Immature natural killer cell (primary cell): ENCODE results near the gene GLB1L2. TPM values are rescaled to one million over a fixed set of nuclear protein-coding genes. Genes with fewer than 3 reads are reported as not detected.
"Not testable (repeated sequence)": the region's sequence is repeated elsewhere in the genome, so short reads cannot be mapped to it uniquely, and the experiment has no call there.

Experiments used
- DNase-seq, 3 donors: peaks; one replicate each; pipeline ENCODE4 v3.0.0; 2022; ENCODE audit warnings: mixed read lengths in 1 of 3
- H3K27ac Mint-ChIP-seq, 6 donors: one replicate each; pipeline ENCODE4 v1.8.0; 2020; ENCODE audit warnings: mixed read lengths in 6 of 6, mild to moderate bottlenecking in 5 of 6, inconsistent platforms in 4 of 6, moderate library complexity in 3 of 6
- H3K27me3 Mint-ChIP-seq, 3 donors: one replicate each; pipeline ENCODE4 v1.8.0; 2020 to 2021; ENCODE audit warnings: low read depth in 3 of 3, mild to moderate bottlenecking in 3 of 3, mixed read lengths in 3 of 3, moderate library complexity in 3 of 3, inconsistent platforms in 1 of 3
- H3K36me3 Mint-ChIP-seq, 3 donors: one replicate each; pipeline ENCODE4 v1.8.0; 2020; ENCODE audit warnings: mixed read lengths in 3 of 3, inconsistent platforms in 2 of 3, mild to moderate bottlenecking in 2 of 3
- H3K4me1 Mint-ChIP-seq, 2 donors: one replicate each; pipeline ENCODE4 v1.8.0; 2020; ENCODE audit warnings: inconsistent platforms in 2 of 2, mild to moderate bottlenecking in 2 of 2, mixed read lengths in 2 of 2, moderate library complexity in 1 of 2
- H3K4me3 Mint-ChIP-seq, 5 donors: one replicate each; pipeline ENCODE4 v1.8.0; 2020; ENCODE audit warnings: mild to moderate bottlenecking in 5 of 5, mixed read lengths in 5 of 5, inconsistent platforms in 3 of 5, moderate library complexity in 3 of 5
- H3K9me3 Mint-ChIP-seq, 6 donors: one replicate each; pipeline ENCODE4 v1.8.0; 2020; ENCODE audit warnings: mild to moderate bottlenecking in 6 of 6, mixed read lengths in 6 of 6, inconsistent platforms in 4 of 6, moderate library complexity in 3 of 6
- polyA plus RNA-seq, 3 donors: library from polyadenylated mRNA; unstranded; fragments of 300-500 nt; fragmentation: Illumina TruSeq; gene quantifications; one replicate each; pipeline ENCODE4 v1.2.3, GENCODE V29; 2021

GLB1L2 gene
- polyA plus RNA-seq, 3 donors from 2014 or later: 1.4 to 1.7 TPM; not detected in 1

DNA sequence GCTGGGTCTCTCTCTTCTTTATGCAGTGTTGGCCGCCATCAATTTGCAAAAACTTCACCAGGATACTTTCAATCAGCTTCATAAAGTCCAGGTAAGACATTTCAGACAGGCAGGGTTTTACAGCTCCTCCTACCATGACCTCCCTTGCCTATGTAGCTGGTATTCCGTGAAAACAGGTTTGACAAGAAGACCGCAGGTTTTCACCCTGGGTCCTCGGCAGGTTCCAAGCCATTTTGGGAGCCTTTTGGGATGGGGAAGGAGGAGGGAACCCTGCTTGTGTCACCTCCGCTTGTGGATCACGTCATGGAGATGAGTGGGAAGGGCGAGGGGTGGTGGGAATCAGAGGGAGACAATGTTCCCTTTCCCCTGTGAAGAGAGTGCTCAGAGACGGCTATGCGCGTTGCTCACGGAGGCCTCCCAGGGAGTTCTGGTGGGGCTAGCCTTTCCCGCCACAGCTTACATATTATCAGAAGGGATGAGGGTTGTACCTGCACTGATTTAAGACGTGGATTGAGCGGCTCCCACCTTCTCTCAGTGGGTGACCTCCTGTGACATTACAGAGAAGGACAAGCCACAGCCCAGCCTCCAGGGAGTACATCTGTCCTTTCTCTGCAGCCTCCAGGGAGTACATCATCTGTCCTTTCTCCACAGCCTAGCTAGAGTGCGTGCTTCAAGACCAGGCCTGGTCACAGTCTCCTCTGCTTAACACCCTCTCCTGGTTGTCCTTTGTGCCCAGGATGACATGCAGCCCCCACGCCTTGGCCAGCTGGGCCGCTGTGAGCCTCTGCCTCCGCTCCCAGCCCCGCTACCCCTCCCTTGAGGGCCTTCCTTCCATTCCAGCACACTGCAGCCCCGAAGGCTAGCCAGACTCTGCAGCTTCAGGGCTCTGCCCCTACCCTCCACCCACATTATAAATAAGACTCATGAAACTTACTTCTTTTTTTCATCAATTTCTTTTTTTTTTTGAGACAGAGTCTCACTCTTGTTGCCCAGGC is 38.4 kb upstream of the GLB1L2 start:
- no peak overlapping the region for H3K4me3 Mint-ChIP-seq
- no peak overlapping the region for H3K27ac Mint-ChIP-seq
- H3K36me3 Mint-ChIP-seq: peaks cover 0 to 4% (median 0%) of the 10 kb centered on the region in 3 donors
- H3K27me3 Mint-ChIP-seq: peaks cover 0 to 5% (median 5%) of the 10 kb centered on the region in 3 donors
- peaks cover 0 to 3% (median 0%) of the 10 kb centered on the region in 6 donors for H3K9me3 Mint-ChIP-seq
- no peaks in the 10 kb centered on the region for H3K4me1 Mint-ChIP-seq
- no peak for DNase-seq

DNA sequence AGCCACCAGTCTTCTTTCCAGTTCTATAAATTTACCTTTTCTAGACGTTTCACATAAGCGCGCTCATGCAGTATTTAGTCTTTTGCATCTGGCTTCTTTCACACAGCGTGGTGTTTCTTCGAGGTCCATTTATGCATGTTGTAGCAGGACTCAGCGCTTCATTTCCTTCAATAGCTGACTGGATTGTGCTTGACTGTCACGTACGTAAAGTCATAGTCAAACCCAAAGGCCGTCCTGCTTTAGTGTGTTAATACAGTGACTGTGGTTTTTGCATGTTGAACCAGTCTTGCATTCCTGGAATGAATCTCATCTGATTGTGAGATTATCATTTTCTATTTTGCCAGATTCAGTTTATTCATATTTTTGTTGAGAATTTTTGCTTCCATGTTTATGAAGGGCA is 37.1 kb upstream of the GLB1L2 start:
- no peak overlapping the region for H3K4me3 Mint-ChIP-seq
- DNase-seq: no peak
- no peaks in the 10 kb centered on the region for H3K4me1 Mint-ChIP-seq
- H3K27me3 Mint-ChIP-seq: peaks cover 0 to 5% (median 5%) of the 10 kb centered on the region in 3 donors
- peaks cover 0 to 4% (median 0%) of the 10 kb centered on the region in 3 donors for H3K36me3 Mint-ChIP-seq
- no peak overlapping the region for H3K27ac Mint-ChIP-seq
- peaks cover 0 to 4% (median 0%) of the 10 kb centered on the region in 6 donors for H3K9me3 Mint-ChIP-seq

DNA sequence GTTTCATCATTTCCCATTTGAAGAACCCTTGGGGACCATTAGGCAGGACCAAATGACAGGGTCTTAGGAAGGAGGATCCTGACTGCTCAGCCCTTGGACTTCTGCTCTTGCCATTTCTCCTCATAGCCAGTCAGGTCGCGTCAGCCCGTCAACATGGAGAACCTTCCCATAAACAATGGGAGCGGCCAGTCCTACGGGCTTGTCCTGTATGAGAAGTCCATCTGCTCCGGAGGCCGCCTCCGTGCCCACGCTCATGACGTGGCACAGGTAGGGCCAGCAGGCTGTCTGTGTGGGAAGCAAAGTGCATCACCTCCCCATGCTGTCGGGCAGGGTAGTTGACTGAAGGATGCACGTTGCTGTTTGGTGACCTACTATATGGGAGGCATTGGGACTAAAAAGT is 19.6 kb upstream of the GLB1L2 start:
- H3K27ac Mint-ChIP-seq: no peak overlapping the region
- no peak for DNase-seq

DNA sequence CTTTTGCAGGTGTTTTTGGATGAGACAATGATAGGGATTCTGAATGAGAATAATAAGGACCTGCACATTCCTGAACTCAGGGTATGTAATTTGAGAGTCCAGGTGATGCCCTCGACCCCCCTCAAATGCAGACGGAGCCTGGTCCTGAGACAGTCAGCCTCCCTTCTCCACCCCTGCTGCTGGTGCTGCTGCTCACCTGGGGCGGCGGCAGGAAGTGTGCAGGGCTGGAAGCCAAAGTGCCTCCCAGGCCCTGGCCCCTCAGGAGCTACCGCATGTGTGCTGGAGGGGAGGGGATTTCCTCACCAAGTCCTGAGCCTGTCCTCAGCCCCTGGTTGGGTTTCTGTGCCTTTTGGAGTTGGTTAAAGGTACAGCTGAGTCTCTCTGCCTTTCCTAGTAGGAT is 19.0 kb upstream of the GLB1L2 start:
- DNase-seq: no peak
- Mint-ChIP-seq H3K4me1 (no peaks in the 10 kb centered on the region), H3K27me3 (peaks cover 2 to 10% (median 5%) of the 10 kb centered on the region in 3 donors), H3K36me3 (peaks cover 3 to 7% (median 5%) of the 10 kb centered on the region in 3 donors), H3K4me3 (no peak overlapping the region), H3K9me3 (peaks cover 4 to 14% (median 13%) of the 10 kb centered on the region in 6 donors), H3K27ac (no peak overlapping the region)

More for the DNA sequence above, 19.6 kb upstream of the GLB1L2 start:
- H3K36me3 Mint-ChIP-seq: peaks cover 1 to 5% (median 3%) of the 10 kb centered on the region in 3 donors
- H3K9me3 Mint-ChIP-seq: peaks cover 4 to 8% (median 7%) of the 10 kb centered on the region in 6 donors
- peaks cover 2 to 9% (median 3%) of the 10 kb centered on the region in 3 donors for H3K27me3 Mint-ChIP-seq
- H3K4me3 Mint-ChIP-seq: no peak overlapping the region
- no peaks in the 10 kb centered on the region for H3K4me1 Mint-ChIP-seq

DNA sequence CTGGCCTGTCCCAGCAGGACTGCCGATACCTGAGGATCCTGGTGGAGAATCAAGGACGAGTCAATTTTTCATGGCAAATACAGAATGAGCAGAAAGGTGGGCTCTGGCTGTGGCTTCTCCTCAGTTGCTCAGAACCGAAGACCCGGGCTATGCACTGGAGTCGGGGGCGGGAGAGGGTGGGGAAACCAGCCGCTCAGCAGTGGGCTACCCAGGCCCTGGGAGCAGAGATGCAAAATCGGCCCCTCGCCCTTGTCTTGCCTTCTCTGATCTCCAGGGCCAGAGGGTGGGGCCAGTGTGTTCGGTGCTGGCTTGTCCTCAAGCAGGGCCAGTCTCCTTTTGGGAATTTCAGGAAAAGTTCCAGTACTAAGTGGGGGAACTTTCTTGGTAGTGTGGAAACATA is 18.4 kb upstream of the GLB1L2 start:
- DNase-seq: no peak
- H3K36me3 Mint-ChIP-seq: peaks cover 3 to 10% (median 5%) of the 10 kb centered on the region in 3 donors
- peaks cover 2 to 10% (median 5%) of the 10 kb centered on the region in 3 donors for H3K27me3 Mint-ChIP-seq
- no peaks in the 10 kb centered on the region for H3K4me1 Mint-ChIP-seq
- H3K4me3 Mint-ChIP-seq: no peak overlapping the region
- H3K9me3 Mint-ChIP-seq: peaks cover 8 to 18% (median 16%) of the 10 kb centered on the region in 6 donors
- no peak overlapping the region for H3K27ac Mint-ChIP-seq

DNA sequence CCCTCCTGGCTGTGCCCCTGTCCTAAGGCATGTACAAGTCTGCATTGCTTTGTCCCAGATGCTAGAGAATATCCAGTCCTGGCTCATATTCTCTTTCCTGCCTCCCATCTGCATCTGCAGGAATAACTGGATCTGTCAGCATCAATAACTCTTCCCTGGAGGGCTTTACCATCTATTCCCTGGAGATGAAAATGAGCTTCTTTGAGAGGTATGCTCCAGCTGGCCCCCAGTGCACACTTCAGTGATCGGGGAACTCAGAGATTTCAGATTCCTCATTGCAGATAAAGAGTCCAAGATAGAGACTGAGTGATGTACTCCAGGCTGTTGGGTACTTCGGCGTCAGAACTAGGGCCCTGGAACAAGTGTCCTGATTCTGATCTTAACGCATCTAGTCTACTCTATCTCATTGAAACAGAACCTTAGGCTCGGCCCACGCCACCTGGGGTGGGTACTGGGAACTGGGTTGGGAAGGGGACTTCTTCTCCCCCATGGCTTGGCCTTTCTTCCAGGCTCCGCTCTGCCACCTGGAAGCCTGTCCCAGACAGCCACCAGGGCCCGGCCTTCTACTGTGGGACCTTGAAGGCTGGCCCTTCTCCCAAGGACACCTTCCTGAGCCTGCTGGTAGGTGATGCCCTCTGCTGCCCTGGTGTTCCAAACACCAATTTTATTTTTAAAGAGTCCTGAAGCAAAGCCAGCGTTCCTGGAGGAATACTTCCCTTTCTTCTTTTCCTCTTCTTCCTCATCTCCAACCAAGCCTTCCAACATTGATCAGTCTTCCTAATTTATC is 17.8 kb upstream of the GLB1L2 start:
- Mint-ChIP-seq H3K4me1 (no peaks in the 10 kb centered on the region), H3K27me3 (peaks cover 5 to 12% (median 6%) of the 10 kb centered on the region in 3 donors), H3K27ac (no peak overlapping the region), H3K9me3 (peaks cover 8 to 21% (median 16%) of the 10 kb centered on the region in 6 donors), H3K4me3 (no peak overlapping the region), H3K36me3 (peaks cover 3 to 10% (median 5%) of the 10 kb centered on the region in 3 donors)
- DNase-seq: no peak

DNA sequence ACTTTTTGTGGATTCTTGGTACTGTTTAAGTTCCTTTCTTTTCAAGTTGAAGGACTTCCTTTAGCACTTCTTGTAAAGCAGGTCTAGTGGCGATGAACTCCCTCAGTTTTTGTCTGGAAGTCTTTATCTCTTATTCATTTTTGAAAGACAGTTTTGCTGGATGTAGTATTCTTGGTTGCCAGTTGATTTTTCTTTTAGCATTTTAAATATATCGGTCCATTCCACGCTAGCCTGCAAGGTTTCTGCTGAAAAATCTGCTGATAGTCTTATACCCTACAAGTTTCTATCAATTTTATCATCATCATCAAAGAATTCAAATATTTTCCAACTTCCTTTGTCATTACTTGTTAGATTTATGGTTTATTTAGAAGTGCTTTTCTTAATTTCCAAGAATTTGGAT is 14.7 kb upstream of the GLB1L2 start:
- H3K36me3 Mint-ChIP-seq: peaks cover 3 to 10% (median 5%) of the 10 kb centered on the region in 3 donors

DNA sequence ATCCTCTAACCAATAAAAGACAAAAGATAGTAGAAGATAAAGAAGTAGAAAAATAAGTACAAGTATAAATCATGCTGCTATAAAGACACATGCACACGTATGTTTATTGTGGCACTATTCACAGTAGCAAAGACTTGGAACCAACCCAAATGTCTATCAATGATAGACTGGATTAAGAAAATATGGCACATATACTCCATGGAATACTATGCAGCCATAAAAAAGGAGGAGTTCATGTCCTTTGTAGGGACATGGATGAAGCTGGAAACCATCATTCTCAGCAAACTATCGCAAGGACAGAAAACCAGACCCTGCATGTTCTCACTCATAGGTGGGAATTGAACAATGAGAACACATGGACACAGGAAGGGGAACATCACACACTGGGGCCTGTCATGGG is 10.4 kb upstream of the GLB1L2 start:
- H3K4me1 Mint-ChIP-seq, H3K4me3 Mint-ChIP-seq, H3K27ac Mint-ChIP-seq, H3K36me3 Mint-ChIP-seq, DNase-seq: not testable (repeated sequence)
- Mint-ChIP-seq H3K27me3 (peaks cover 2 to 21% (median 8%) of the 10 kb centered on the region in 3 donors), H3K9me3 (peaks cover 14 to 33% (median 21%) of the 10 kb centered on the region in 6 donors)

More for the DNA sequence above, 14.7 kb upstream of the GLB1L2 start:
- Mint-ChIP-seq H3K4me1 (no peaks in the 10 kb centered on the region), H3K27ac (no peak overlapping the region), H3K27me3 (peaks cover 5 to 16% (median 9%) of the 10 kb centered on the region in 3 donors), H3K9me3 (peaks cover 14 to 33% (median 21%) of the 10 kb centered on the region in 6 donors), H3K4me3 (no peak overlapping the region)
- DNase-seq: no peak

DNA sequence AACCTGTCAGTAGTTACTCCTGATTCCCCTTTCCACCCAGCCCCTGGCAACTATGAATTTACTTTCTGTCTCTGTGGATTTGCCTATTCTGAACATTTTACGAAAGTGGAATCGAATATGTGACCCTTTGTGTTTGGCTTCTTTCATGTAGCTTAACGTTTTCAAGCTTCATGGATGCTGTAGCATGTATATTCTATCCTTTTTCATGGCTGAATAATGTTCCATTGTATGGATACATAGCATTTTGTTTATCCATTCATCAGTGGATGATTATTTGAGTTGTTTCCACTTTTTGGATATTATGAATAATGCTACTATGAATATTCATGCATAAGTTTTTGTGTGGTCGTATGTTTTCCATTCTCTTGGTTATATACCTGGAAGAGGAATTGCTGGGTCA is 9.2 kb upstream of the GLB1L2 start:
- peaks cover 4 to 23% (median 13%) of the 10 kb centered on the region in 6 donors for H3K9me3 Mint-ChIP-seq
- peaks cover 6 to 25% (median 11%) of the 10 kb centered on the region in 3 donors for H3K27me3 Mint-ChIP-seq
- no peak overlapping the region for H3K4me3 Mint-ChIP-seq
- peaks cover 0 to 5% (median 0%) of the 10 kb centered on the region in 3 donors for H3K36me3 Mint-ChIP-seq
- H3K27ac Mint-ChIP-seq: no peak overlapping the region
- H3K4me1 Mint-ChIP-seq: no peaks in the 10 kb centered on the region
- no peak for DNase-seq

DNA sequence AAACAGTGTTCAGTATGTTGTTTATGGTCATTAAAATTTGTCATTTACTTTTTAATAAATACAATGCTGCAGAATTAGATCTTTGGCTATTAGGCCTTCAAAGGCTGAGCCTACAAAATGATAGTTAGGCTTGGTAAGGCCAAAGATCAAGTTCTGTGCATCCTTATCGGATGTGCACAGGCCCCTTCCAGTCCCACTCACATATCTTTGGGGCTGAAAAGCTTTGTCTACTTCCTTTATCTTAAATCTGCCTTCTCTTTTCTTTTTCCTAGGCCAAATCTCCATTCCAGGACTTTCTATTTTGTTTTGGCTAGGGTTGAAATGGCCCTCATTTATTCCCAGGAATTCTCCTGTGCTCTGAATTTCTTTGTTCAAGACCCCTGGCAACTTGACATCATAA is 3.4 kb upstream of the GLB1L2 start:
- H3K27me3 Mint-ChIP-seq: peaks cover 12 to 23% (median 13%) of the 10 kb centered on the region in 3 donors
- H3K36me3 Mint-ChIP-seq: no peaks in the 10 kb centered on the region

DNA sequence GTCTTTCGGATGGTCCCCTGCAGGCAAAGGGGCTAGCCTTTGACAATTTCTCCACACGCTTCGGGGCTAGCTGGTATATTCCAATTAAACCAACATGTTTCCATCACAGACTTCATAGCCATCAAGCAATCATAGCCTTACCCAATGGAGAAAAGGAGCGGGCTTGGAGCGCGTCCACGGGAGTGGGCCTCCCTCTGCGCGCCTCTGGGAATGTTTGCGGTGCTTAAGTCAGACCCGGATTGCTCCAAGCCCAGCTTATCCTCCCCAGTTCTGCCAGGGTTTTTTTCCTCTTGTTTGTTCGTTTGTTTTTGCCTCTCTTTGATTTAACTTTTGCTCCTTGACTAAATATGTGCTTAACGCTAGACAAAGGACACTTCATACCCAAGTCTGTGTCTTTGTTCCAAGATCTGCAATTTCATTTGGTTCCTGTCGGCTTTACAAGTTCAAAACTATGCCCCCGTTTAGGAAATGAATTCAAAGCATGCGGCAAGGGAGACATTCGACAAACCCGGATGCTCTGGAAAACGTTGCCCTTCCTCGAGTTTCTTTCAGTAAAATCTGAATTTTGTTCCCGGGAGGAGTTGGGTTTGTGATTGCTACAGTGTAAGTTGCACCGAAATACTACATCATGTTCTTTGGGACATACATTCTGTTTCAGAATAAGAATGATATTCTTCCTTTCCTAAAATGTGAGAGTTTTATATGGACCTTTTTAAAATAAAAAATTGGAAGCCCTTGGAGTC is 1.0 kb upstream of the GLB1L2 start:
- peaks cover 14 to 20% (median 14%) of the 10 kb centered on the region in 3 donors for H3K27me3 Mint-ChIP-seq
- no peaks in the 10 kb centered on the region for H3K36me3 Mint-ChIP-seq
- H3K9me3 Mint-ChIP-seq: no peaks in the 10 kb centered on the region
- H3K4me3 Mint-ChIP-seq: peak overlapping the region; percentile 80 to 91 (median 87)
- no peak for DNase-seq
- H3K27ac Mint-ChIP-seq: peak overlapping the region in 3 of 6 donors; percentile 41 to 87 (median 57)
- peaks cover 13 to 19% of the 10 kb centered on the region in 2 donors for H3K4me1 Mint-ChIP-seq

More for the DNA sequence above, 3.4 kb upstream of the GLB1L2 start:
- no peaks in the 10 kb centered on the region for H3K9me3 Mint-ChIP-seq
- H3K27ac Mint-ChIP-seq: no peak overlapping the region
- no peak for DNase-seq
- peaks cover 13 to 19% of the 10 kb centered on the region in 2 donors for H3K4me1 Mint-ChIP-seq
- no peak overlapping the region for H3K4me3 Mint-ChIP-seq

DNA sequence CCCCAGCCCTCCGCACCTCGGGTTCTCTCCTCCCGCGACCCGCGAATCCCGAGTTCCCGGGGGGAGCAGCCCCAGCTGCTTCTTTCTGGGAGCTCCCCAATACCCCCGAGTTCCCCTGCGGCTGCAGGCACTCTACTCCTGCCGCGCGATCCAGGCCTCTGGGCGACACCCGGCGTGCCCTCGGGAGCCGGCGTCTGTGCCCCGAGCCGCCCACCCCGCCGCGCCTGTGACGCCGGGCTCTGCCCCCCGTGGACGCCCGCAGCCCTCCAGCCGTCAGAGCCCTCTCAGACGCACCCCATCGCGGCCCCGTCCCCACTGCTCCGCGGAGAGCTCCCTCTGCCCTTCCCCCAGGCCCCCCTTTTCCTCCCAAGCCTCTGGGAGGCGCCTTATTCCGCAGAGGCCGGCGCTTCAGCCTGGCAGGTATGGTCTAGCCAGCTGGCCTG is 422 bp downstream of the GLB1L2 start:
- peak overlapping the region in 4 of 6 donors; percentile 14 to 74 (median 28) for H3K27ac Mint-ChIP-seq
- H3K4me1 Mint-ChIP-seq: peaks cover 13 to 19% of the 10 kb centered on the region in 2 donors
- peaks cover 12 to 14% (median 13%) of the 10 kb centered on the region in 3 donors for H3K27me3 Mint-ChIP-seq
- DNase-seq: peak in 2 of 3 donors; percentile 40 to 43
- peak overlapping the region; percentile 73 to 89 (median 78) for H3K4me3 Mint-ChIP-seq
- H3K9me3 Mint-ChIP-seq: no peaks in the 10 kb centered on the region
- no peaks in the 10 kb centered on the region for H3K36me3 Mint-ChIP-seq

DNA sequence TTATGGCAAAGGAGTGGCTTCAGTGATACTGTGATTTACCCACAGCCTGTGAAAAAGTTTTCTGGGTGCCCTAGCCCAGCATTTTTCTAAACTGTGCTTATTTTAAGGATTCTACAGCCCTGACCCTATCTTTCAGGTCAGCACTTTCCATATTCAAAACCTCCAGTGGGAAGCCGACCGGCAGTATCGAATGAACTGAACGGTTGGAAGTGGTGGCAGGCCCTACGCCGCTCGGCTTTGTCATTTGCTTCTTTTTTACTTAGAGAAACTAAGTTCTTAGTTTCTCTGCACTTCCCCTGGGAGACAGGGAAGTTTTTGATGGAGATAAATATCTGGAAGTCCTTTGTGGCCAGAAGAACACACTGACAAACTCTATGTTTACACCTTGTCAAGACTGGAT is 994 bp downstream of the GLB1L2 start:
- no peak for DNase-seq
- peaks cover 9 to 13% (median 11%) of the 10 kb centered on the region in 3 donors for H3K27me3 Mint-ChIP-seq
- peak overlapping the region in 4 of 6 donors; percentile 14 to 74 (median 28) for H3K27ac Mint-ChIP-seq
- H3K4me1 Mint-ChIP-seq: peaks cover 13 to 19% of the 10 kb centered on the region in 2 donors
- peak overlapping the region; percentile 73 to 89 (median 78) for H3K4me3 Mint-ChIP-seq
- no peaks in the 10 kb centered on the region for H3K9me3 Mint-ChIP-seq
- no peaks in the 10 kb centered on the region for H3K36me3 Mint-ChIP-seq
